ENCODE results near the gene MUC3A. TPM values are rescaled to one million over a fixed set of nuclear protein-coding genes. Genes with fewer than 3 reads are reported as not detected.

Gene MUC3A
- total and polyA plus RNA-seq, 2 of the 8 experiments (the other 6 are each of a cell fraction or from before 2014, with no cell fraction given): 15.4 to 43.9 TPM

GRCh38 chr7:100983451-100984187, 34.3 kb downstream of the MUC3A start:
- Histone ChIP-seq H3K14ac (ENCODE audit: insufficient read length) (no peak overlapping the region), H3K9me3 (ENCODE audit: insufficient read depth in 2 of 2, low read depth in 1 of 2, low read length in 1 of 2) (no peaks in the 10 kb centered on the region), H3K4me2 (ENCODE audit: insufficient read depth in 1 of 2, low read depth in 2 of 2, low read length in 2 of 2) (no peak overlapping the region), H4K5ac (ENCODE audit: insufficient read length, low read depth, low read length) (no peak overlapping the region), H2BK20ac (ENCODE audit: low read length) (no peak overlapping the region), H2AFZ (ENCODE audit: low read length) (no peak overlapping the region), H2BK120ac (replicated peaks; ENCODE audit: low read depth, low read length) (no peak overlapping the region), H3K23ac (ENCODE audit: insufficient read length) (no peak overlapping the region), H4K20me1 (replicated peaks in 1 of 2; ENCODE audit: control insufficient read depth in 1 of 2, insufficient read depth in 2 of 2, low read length in 2 of 2) (no peaks in the 10 kb centered on the region), H3K79me1 (ENCODE audit: low read depth, low read length) (no peaks in the 10 kb centered on the region), H4K8ac (ENCODE audit: extremely low read depth, insufficient read depth, low read length) (no peak overlapping the region), H3K23me2 (ENCODE audit: low read depth, low read length) (no peaks in the 10 kb centered on the region), H4K91ac (replicated peaks; ENCODE audit: insufficient read length, low read length) (no peak overlapping the region), H3K56ac (replicated peaks; ENCODE audit: insufficient read length, low read depth, low read length) (no peak overlapping the region), H3K4ac (replicated peaks; ENCODE audit: insufficient read length, low read depth, low read length) (no peak overlapping the region), H3K4me1 (replicated peaks in 1 of 4; ENCODE audit: control insufficient read depth in 3 of 4, insufficient read depth in 4 of 4, low read length in 3 of 4) (no peaks in the 10 kb centered on the region; a peak in 1 of 7 replicates), H3K27ac (ENCODE audit: low read depth, low read length) (no peak overlapping the region), H3K27me3 (replicated peaks in 1 of 4; ENCODE audit: control insufficient read depth in 3 of 4, extremely low read depth in 1 of 4, insufficient read depth in 3 of 4, low read length in 3 of 4) (no peaks in the 10 kb centered on the region; a peak in 1 of 7 replicates), H3K18ac (ENCODE audit: extremely low read depth, low read length) (no peak overlapping the region), H2BK5ac (ENCODE audit: low read depth, low read length) (no peak overlapping the region), H2AK5ac (ENCODE audit: low read depth, low read length) (no peak overlapping the region), H3K4me3 (ENCODE audit: extremely low read depth in 1 of 4, insufficient read depth in 2 of 4, low read depth in 3 of 4, low read length in 4 of 4) (no peak overlapping the region), H3K9ac (replicated peaks in 1 of 4; ENCODE audit: extremely low read depth in 1 of 4, low read depth in 3 of 4, low read length in 3 of 4) (no peak overlapping the region), H3K79me2 (ENCODE audit: control insufficient read depth in 1 of 2, insufficient read depth in 2 of 2, low read length in 2 of 2) (no peaks in the 10 kb centered on the region), H2BK12ac (ENCODE audit: low read depth, low read length) (no peak overlapping the region), H2BK15ac (ENCODE audit: low read length) (no peak overlapping the region), H3K36me3 (ENCODE audit: control insufficient read depth in 2 of 4, insufficient read depth in 4 of 4, low read length in 3 of 4) (no peaks in the 10 kb centered on the region)
- DNase-seq (ENCODE audit: low read depth in 1 of 2, low spot score in 2 of 2) (no peak), FAIRE-seq (no peak)
- whole genome bisulfite sequencing, 2 experiments (ENCODE audit: extremely low coverage in 1 of 2, insufficient coverage in 1 of 2, insufficient read length in 1 of 2, insufficient replicate concordance in 2 of 2, low coverage in 1 of 2, low lambda C conversion rate in 2 of 2, missing lambda C conversion rate in 1 of 2): 81% methylated on average over 8 of the region's 8 CpGs; no CpG with 5 or more reads in 1 of the 2 experiments
- ChIA-PET CTCF (ENCODE audit: partially characterized antibody) (interaction anchor here (1.4 kb wide), 1 partner anchor 10 kb away, joined by 7 read pairs; no protein-coding TSS in a partner anchor), POLR2A (ENCODE audit: partially characterized antibody) (no interaction called here)
- no peak for TF ChIP-seq TEAD4 (IDR thresholded peaks at IDR 0.05; ENCODE audit: low read depth, low read length)
- no peak for TF ChIP-seq RBBP5 (IDR thresholded peaks at IDR 0.05; ENCODE audit: borderline replicate concordance, low read depth, low read length)
- TF ChIP-seq FOSL1 (IDR thresholded peaks at IDR 0.05; ENCODE audit: insufficient read depth, low read depth, low read length): no peak
- no peak for TF ChIP-seq CBX5 (IDR thresholded peaks at IDR 0.05; ENCODE audit: low read depth, low read length)
- no peak for TF ChIP-seq CTCF (IDR thresholded peaks at IDR 0.05; ENCODE audit: control extremely low read depth in 1 of 3, insufficient read depth in 1 of 3, low read depth in 1 of 3, low read length in 3 of 3)
- TF ChIP-seq TBP (IDR thresholded peaks at IDR 0.05; ENCODE audit: low read depth, low read length): no peak
- TF ChIP-seq, protein P1, sequence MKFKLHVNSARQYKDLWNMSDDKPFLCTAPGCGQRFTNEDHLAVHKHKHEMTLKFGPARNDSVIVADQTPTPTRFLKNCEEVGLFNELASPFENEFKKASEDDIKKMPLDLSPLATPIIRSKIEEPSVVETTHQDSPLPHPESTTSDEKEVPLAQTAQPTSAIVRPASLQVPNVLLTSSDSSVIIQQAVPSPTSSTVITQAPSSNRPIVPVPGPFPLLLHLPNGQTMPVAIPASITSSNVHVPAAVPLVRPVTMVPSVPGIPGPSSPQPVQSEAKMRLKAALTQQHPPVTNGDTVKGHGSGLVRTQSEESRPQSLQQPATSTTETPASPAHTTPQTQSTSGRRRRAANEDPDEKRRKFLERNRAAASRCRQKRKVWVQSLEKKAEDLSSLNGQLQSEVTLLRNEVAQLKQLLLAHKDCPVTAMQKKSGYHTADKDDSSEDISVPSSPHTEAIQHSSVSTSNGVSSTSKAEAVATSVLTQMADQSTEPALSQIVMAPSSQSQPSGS (IDR thresholded peaks at IDR 0.05; ENCODE audit: low read length): no peak

All from H1 (cell line).